PC-9 (cell line): ENCODE data around the gene UBE2B.
"Not testable (repeated sequence)": the region's sequence is repeated elsewhere in the genome, so short reads cannot be mapped to it uniquely, and the experiment has no call there.

Source experiments
- CTCF ChIP-seq: fragments of 200-600 bp; sonication (generic); conservative IDR thresholded peaks from 2 replicates; pipeline ENCODE4 v1.6.1; 2017; ENCODE audit warnings: mixed run types, antibody characterized with exemption, mild to moderate bottlenecking, moderate library complexity
- EZH2 ChIP-seq: fragments of 200-600 bp; sonication (generic); IDR thresholded peaks from 2 replicates; pipeline ENCODE4 v1.8.0; 2017; ENCODE audit warnings: antibody characterized with exemption, low read depth

DNA sequence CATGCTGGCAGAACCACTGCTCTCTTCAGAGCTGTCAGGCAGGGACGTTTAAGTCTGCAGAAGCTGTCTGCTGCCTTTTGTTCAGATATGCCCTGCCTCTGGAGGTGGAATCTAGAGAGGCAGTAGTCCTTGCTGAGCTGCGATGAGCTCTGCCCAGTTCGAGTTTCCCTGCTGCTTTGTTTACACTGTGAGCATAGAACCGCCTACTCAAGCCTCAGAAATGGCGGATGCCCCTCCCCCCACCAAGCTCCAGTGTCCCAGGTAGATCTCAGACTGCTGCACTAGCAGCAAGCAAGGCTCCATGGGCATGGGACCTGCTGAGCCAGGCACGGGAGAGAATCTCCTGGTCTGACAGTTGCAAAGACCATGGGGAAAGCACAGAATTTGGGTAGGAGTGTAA, 34.5 kb upstream of the UBE2B start:
- TF ChIP-seq CTCF, EZH2: not testable (repeated sequence)
